Mesodermal cell (in vitro differentiated cells): ENCODE results near the gene OSBPL5.

Experiments
- H3K27ac ChIP-seq: 2 replicates; pipeline ENCODE4 v1.7.0; 2013; ENCODE audit warnings: mild to moderate bottlenecking, low read depth, low read length, moderate library complexity; ENCODE audit not compliant: severe bottlenecking
- H3K36me3 ChIP-seq: 2 replicates; pipeline ENCODE4 v1.7.1; 2013; ENCODE audit warnings: mild to moderate bottlenecking, low read length, moderate library complexity; ENCODE audit not compliant: control insufficient read depth, insufficient read depth
- H3K4me1 ChIP-seq: one replicate; pipeline ENCODE4 v1.7.1; 2013; ENCODE audit warnings: mild to moderate bottlenecking, low read length; ENCODE audit not compliant: insufficient read depth, control insufficient read depth, poor library complexity, severe bottlenecking
- H3K4me3 ChIP-seq: 2 replicates; pipeline ENCODE4 v1.7.0; 2013; ENCODE audit warnings: low read length, control low read depth, mild to moderate bottlenecking; ENCODE audit not compliant: insufficient read depth, poor library complexity, severe bottlenecking; ENCODE audit errors: extremely low read depth
- H3K9me3 ChIP-seq: 2 replicates; pipeline ENCODE4 v1.7.1; 2013; ENCODE audit warnings: mild to moderate bottlenecking, low read length, moderate library complexity; ENCODE audit not compliant: control insufficient read depth
- WGBS, 2 experiments: methylation state at CpG; one replicate each; pipeline ENCODE4 v1.1.5; 2013; ENCODE audit warnings: missing lambda C conversion rate in 2 of 2; ENCODE audit not compliant: insufficient coverage in 2 of 2; 5-methylcytosine and 5-hydroxymethylcytosine counted together

OSBPL5 gene

DNA sequence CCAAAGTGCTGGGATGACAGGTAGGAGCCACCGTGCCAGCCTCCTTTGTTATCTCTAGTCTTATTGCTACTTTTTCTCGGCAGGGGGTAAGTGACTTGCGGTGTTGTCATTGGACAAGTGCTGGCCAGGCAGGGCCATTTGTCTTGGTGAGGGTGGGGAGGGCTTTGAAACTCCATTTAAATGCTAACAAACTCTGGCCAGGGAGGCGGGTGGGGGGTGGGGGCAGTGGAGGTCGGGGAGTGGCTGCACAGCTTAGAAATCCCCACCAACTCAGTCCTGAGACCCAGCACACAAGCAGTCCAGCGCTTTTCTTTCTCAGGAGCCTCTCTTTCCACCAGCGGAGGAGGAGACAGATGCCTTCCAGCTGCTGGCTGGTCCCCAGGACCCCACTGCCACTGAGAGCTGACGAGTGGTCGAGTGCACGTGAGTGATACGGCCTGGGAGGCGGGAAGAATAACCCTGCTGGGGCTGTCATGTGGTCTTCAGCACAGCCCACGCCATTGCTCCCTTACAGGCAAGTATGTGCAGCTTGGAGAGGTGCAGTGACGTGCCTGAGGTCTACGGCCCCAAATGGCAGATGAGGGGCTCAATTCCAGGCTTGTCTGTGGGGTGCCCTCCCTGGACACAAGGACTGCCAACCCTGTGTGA, 24.2 kb upstream of the OSBPL5 start:
- H3K27ac ChIP-seq = no peak overlapping the region
- no peaks in the 10 kb centered on the region for H3K4me1 ChIP-seq
- H3K36me3 ChIP-seq = no peaks in the 10 kb centered on the region
- H3K4me3 ChIP-seq = no peak overlapping the region
- 44 to 55% methylated on average over 6 to 11 of the region's 15 CpGs for WGBS, 2 experiments
- H3K9me3 ChIP-seq = peaks cover 2% of the 10 kb centered on the region

DNA sequence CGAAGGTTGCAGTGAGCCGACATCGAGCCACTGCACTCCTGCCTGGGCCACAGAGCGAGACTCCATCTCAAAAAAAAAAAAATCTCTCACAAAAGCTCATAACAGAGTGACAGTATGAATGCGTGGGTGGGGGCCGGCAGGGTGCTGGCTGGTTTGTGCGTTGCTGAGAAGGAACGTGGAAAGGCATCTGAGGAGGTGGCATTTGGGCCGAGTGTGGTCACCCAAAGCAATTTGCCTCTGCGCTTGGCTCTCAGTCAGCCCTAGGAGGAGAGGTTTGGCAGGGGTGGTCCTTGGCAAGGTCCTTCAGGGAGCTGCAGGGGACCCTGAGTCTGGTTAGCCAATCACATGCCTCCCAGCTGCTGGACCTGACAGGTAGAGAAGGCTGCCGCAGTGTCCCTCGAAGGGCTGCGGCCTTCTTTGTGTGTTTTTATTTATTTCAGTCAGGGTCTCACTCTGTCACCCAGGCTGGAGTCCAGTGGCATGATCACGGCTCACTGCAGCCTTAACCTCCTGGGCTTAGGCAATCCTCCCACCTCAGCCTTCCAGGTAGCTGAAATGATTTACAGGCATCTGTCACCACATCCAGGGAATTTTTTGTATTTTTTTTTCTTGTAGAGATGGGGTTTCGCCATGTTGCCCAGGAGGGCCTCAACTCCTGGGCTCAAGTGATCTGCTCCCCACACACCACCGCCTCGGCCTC, 23.5 kb upstream of the OSBPL5 start:
- no peak overlapping the region for H3K4me3 ChIP-seq
- H3K36me3 ChIP-seq = no peaks in the 10 kb centered on the region
- H3K27ac ChIP-seq = no peak overlapping the region
- H3K9me3 ChIP-seq = peaks cover 2% of the 10 kb centered on the region
- 74 to 84% methylated on average over 11 to 12 of the region's 17 CpGs for WGBS, 2 experiments
- H3K4me1 ChIP-seq = no peaks in the 10 kb centered on the region

DNA sequence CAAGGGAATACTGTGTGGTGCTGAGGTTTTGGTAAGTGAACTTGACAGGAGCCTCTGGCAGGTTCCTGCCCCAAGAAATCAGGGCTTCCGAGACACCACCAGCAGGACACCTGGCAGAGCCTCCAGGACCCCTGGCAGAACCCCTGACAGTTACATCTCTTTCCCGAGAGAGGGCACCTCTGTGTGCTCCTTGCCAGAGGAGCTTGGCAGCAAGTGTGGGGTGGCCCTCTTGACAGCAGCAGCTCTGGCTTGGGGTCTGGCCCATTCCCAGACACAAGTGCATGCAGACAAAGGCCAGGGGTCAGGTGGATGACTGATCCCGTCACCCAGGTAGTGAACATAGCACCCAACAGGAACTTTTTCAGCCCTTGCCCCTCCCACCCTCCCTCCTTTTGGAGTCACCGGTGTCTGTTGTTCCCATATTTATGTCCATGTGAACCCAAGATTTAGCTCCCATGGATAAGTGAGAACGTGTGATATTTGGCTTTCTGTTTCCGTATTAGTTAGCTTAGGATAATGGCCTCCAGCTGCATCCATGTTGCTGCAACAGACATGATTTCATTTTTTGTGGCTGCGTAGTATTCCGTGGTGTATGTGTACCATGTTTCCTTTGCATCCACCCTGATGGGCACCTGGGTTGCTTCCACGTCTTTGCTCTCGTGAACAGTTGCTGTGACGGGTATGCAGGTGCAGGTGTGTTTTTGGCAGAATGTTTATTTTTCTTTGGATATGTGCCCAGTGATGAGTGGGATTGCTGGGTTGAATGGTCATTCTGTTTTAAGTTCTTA, 21.2 kb upstream of the OSBPL5 start:
- 96 to 97% methylated on average over 8 to 10 of the region's 11 CpGs for WGBS, 2 experiments
- H3K4me1 ChIP-seq = no peaks in the 10 kb centered on the region
- no peaks in the 10 kb centered on the region for H3K9me3 ChIP-seq
- no peaks in the 10 kb centered on the region for H3K36me3 ChIP-seq
- H3K4me3 ChIP-seq = no peak overlapping the region
- no peak overlapping the region for H3K27ac ChIP-seq

DNA sequence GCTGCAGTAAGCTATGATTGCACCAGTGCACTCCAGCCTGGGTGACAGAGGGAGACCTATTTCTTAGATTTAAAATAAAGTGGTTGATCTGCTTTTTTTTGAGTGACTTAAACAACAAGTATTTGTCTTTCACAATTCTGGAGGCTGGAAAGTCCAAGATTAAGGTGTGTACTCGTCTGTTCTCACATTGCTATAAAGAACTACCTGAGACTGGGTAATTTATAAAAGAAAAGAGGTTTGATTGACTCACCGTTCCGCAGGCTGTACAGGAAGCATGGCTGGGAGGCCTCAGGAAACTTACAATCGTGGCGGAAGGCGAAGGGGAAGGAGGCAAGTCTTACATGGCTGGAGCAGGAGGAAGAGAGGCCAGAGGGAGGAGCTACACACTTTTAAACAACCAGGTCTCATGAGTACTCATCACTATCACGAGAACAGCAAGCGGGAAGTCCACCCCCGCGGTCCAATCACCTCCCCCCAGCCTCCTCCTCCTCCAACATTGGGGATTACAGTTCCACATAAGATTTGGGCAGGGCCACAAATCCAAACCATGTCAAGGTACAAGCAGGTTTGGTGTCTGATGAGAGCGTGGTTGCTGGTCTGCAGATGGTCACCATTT, 19.7 kb upstream of the OSBPL5 start:
- H3K36me3 ChIP-seq = no peaks in the 10 kb centered on the region
- WGBS, 2 experiments = 90 to 93% methylated on average over 2 to 11 of the region's 11 CpGs
- H3K4me3 ChIP-seq = no peak overlapping the region
- no peak overlapping the region for H3K27ac ChIP-seq
- no peaks in the 10 kb centered on the region for H3K9me3 ChIP-seq
- no peaks in the 10 kb centered on the region for H3K4me1 ChIP-seq

DNA sequence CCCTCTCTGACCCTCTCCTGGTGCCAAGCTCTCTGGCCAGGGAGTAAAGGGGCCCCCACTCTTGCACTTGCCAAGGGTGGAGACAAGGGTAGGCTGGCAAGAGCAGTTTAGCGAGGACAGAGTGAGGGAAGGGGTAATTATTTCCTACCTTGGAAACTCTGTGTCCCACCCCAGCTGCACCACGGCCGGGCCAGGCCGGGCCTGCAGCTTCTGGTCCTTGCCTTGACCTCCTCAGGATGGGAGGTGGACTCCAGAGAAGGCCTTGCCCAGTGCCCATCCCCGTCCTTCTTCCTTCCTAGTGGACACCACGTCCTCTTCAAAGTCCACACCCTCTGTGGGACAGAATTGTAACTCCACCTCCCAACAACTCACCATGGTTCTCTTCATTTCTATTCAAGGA, 18.4 kb upstream of the OSBPL5 start:
- Histone ChIP-seq H3K36me3 (no peaks in the 10 kb centered on the region), H3K4me3 (no peak overlapping the region), H3K27ac (no peak overlapping the region), H3K9me3 (no peaks in the 10 kb centered on the region), H3K4me1 (no peaks in the 10 kb centered on the region)
- WGBS, 2 experiments = 89 to 90% methylated on average over 5 to 6 of the region's 6 CpGs

DNA sequence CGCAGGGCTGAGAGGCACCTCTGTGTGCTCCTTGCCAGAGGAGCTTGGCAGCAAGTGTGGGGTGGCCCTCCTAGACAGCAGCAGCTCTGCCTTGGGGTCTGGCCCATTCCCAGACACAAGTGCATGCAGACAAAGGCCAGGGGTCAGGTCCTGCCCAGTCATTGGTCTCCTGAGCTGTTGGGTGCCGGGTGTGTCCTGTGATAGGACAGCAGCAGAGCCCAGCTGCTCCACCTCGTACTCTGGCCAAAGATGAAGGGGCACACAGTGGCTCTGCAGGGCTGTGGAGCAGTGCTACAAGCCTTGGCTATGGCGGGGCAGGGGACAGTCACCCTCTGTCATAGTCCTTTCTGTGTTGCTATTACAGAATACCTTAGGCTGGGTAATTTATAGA, 17.3 kb upstream of the OSBPL5 start:
- no peaks in the 10 kb centered on the region for H3K9me3 ChIP-seq
- WGBS, 2 experiments = 83 to 96% methylated on average over 3 to 4 of the region's 4 CpGs
- no peaks in the 10 kb centered on the region for H3K36me3 ChIP-seq

DNA sequence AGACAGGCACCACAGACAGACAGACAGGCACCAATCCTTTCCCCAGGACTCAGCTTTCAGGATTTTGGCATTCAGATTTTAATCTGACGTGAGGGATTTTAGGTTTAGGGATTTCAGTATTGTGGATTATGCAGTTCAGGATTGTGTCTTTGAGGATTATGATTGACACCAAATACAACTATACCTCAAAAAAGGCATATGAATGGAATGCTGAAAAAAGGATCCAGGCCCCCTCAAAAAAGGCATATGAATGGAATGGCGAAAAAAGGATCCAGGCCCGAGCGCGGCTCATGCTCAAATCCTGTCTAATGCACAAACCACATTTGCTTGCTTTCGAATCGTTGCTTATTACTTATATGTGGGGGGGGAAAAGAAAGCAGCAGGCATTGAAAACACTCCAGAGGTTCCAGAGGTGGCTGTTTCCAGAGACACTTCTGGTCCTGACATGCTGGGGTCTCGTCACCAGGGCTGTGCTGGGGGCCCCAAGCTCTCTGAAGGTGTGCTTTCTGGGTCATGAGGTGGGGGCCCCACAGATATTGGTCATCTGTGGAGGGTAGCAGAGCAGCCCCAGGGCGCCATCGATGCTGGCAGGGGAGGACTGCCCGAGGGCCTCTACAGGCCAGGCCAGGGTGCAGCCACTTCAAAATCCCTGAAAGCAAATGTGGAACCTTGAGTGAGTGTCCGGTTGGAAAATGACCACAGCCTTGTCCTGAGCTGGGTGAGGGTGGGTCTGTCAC, 16.8 kb upstream of the OSBPL5 start:
- 82 to 98% methylated on average over 9 of the region's 12 CpGs for WGBS, 2 experiments
- no peaks in the 10 kb centered on the region for H3K4me1 ChIP-seq
- H3K36me3 ChIP-seq = no peaks in the 10 kb centered on the region
- H3K27ac ChIP-seq = no peak overlapping the region
- peaks cover 3% of the 10 kb centered on the region for H3K9me3 ChIP-seq
- no peak overlapping the region for H3K4me3 ChIP-seq

More for the DNA sequence above, 17.3 kb upstream of the OSBPL5 start:
- H3K4me3 ChIP-seq = no peak overlapping the region
- no peak overlapping the region for H3K27ac ChIP-seq
- no peaks in the 10 kb centered on the region for H3K4me1 ChIP-seq

DNA sequence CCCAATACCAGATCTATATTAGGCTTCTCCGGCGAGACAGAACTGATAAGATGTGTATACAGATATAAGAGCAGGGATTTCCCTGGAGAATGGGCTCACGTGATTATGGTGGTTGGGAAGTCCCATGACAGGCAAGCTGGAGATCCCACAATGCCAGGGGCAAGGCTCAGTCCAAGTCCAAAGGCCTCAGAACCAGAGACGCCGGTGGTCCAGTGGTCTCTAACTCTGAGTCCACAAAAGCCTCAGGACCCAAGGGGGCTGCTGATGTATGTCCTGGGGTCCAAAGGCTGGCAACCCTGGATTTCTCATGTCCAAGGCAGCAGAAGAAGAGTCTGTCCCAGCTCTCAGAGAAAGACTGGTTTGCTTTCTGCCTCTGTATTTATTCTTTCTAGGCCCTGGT, 15.8 kb upstream of the OSBPL5 start:
- no peak overlapping the region for H3K4me3 ChIP-seq
- no peak overlapping the region for H3K27ac ChIP-seq
- H3K4me1 ChIP-seq = no peaks in the 10 kb centered on the region
- peaks cover 13% of the 10 kb centered on the region for H3K9me3 ChIP-seq
- no peaks in the 10 kb centered on the region for H3K36me3 ChIP-seq
- 90 to 97% methylated on average over 3 to 5 of the region's 5 CpGs for WGBS, 2 experiments

DNA sequence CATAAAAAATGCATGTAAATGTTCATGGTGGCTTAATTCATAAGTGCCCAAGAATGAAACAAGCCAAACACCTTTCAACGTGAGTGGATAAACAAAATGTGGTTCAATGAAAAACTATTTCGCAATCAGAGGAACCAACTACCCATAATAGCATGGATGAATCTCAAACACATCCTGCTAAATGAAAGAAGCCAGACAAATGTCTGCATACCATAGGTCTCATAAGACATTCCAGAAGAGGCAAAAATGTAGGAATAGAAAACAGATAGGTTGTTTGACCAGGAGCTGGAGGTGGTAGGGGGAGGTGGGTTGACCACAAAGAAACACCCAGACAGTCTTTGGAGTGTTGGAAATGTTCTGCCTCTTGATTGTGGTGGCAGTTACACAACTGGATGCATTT, 13.2 kb upstream of the OSBPL5 start:
- Histone ChIP-seq H3K27ac (no peak overlapping the region), H3K36me3 (no peaks in the 10 kb centered on the region), H3K9me3 (peaks cover 18% of the 10 kb centered on the region), H3K4me1 (no peaks in the 10 kb centered on the region), H3K4me3 (no peak overlapping the region)
- 80% methylated on average over 1 of the region's 2 CpGs; no CpG with 5 or more reads in 1 of the 2 experiments for WGBS, 2 experiments

DNA sequence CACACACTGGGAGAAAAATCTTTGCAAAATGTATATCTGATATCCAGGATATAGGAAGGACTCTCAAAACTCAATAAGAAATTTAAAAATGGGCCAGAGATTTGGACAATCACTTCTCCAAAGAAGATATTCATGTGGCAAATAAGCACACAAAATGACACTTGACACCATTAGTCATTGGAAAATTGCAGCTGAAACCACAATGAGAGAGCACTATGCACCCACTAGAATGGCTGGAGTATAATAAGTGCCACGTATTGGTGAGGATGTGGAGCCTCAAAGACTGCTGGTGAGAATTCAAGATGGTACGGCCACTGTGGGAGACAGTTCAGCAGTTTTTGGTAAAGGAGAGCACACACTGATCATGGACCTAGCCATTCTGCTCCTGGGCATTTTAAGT, 12.8 kb upstream of the OSBPL5 start:
- Histone ChIP-seq H3K4me1 (no peaks in the 10 kb centered on the region), H3K36me3 (no peaks in the 10 kb centered on the region), H3K27ac (no peak overlapping the region), H3K9me3 (peaks cover 18% of the 10 kb centered on the region), H3K4me3 (no peak overlapping the region)
- 81 to 100% methylated on average over 2 of the region's 2 CpGs for WGBS, 2 experiments
